Kidney tubule cell (primary cell): ENCODE measurements around the gene PRKCZ.
A peak's percentile ranks its signal among the peaks of the same experiment; 100 is the strongest.

ENCODE experiments used
- DNase-seq: peaks from one replicate; pipeline ENCODE4 v3.0.0-alpha.2; 2018; ENCODE audit warnings: low spot score

PRKCZ gene

GRCh38 chr1:2049718-2050431, at the start of gene PRKCZ:
TSS of gene PRKCZ (plus strand) at chr1:2050411. CDS start at chr1:2050631, 220 bp downstream.
- DNase-seq, result peak; percentile 96

- DNase-seq, result no peak
Observed at GRCh38 chr1:2000432-2000831, 49.8 kb upstream of the PRKCZ start.

GRCh38 chr1:2000850-2001249, 49.4 kb upstream of the PRKCZ start:
- no peak for DNase-seq

GRCh38 chr1:2001773-2002411, 48.3 kb upstream of the PRKCZ start:
- no peak for DNase-seq

GRCh38 chr1:2003541-2004131, 46.6 kb upstream of the PRKCZ start, which contains the start of gene CFAP74:
TSS of gene CFAP74 (minus strand) at chr1:2003786. CDS start at chr1:1990956, 12,830 bp downstream.
- peak; percentile 30 for DNase-seq

- DNase-seq, result no peak
Observed at GRCh38 chr1:2004856-2005255, 45.4 kb upstream of the PRKCZ start.

- DNase-seq, result peak; percentile 6
Observed at GRCh38 chr1:2009101-2010053, 40.8 kb upstream of the PRKCZ start.

GRCh38 chr1:2014181-2014580, 36.0 kb upstream of the PRKCZ start:
- DNase-seq, result no peak

GRCh38 chr1:2014741-2015735, 35.2 kb upstream of the PRKCZ start:
- DNase-seq, result peak; percentile 67

GRCh38 chr1:2016123-2016522, 34.1 kb upstream of the PRKCZ start:
- DNase-seq, result no peak

GRCh38 chr1:2018217-2019171, 31.7 kb upstream of the PRKCZ start:
- DNase-seq, result no peak

GRCh38 chr1:2019172-2019543, 31.1 kb upstream of the PRKCZ start, which contains the start of gene GABRD:
TSS of gene GABRD (plus strand) at chr1:2019345. CDS start at chr1:2019424, 79 bp downstream.
- no peak for DNase-seq

GRCh38 chr1:2019571-2020309, 30.5 kb upstream of the PRKCZ start:
- DNase-seq, result no peak

- no peak for DNase-seq
Observed at GRCh38 chr1:2020310-2020655, 29.9 kb upstream of the PRKCZ start.

- no peak for DNase-seq
Observed at GRCh38 chr1:2021550-2021949, 28.7 kb upstream of the PRKCZ start.

GRCh38 chr1:2022063-2022770, 28.0 kb upstream of the PRKCZ start:
- DNase-seq, result no peak

GRCh38 chr1:2023187-2023586, 27.0 kb upstream of the PRKCZ start:
- DNase-seq, result no peak

GRCh38 chr1:2024451-2024850, 25.8 kb upstream of the PRKCZ start:
- DNase-seq, result no peak
